OCI-LY7 (cell line): ENCODE data around the gene OTOP3.
"Not testable (repeated sequence)": the region's sequence is repeated elsewhere in the genome, so short reads cannot be mapped to it uniquely, and the experiment has no call there.

ENCODE experiments used
- EZH2phosphoT487 ChIP-seq: fragments of 200-600 bp; sonication (generic); IDR thresholded peaks from 2 replicates; pipeline ENCODE4 v1.6.1; 2018; ENCODE audit warnings: low read depth, borderline replicate concordance, mild to moderate bottlenecking, mixed run types, antibody characterized with exemption, low read length, moderate library complexity, mixed read lengths
- TF ChIP-seq, protein P1 (sequence below): fragments of 200-600 bp; sonication (generic); conservative IDR thresholded peaks from 2 replicates; pipeline ENCODE4 v1.5.1; 2014; ENCODE audit warnings: mild to moderate bottlenecking, antibody characterized with exemption, low read length, moderate library complexity, mixed read lengths

DNA sequence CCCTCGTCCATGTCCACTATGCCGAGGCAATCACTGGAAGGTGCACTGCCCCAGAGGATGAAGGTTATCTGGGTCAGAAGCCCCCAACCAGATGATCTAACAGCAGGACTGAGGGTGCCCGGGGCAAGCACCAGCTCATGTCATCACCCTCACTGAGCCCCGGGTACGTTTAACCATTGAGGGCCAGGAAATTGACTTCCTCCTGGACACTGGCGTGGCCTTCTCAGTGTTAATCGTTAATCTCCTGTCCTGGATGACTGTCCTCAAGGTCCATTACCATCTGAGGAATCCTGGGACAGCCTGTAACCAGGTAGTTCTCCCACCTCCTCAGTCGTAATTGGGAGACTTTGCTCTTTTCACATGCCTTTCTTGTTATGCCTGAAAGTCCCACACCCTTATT, 24.3 kb upstream of the OTOP3 start:
- TF ChIP-seq EZH2phosphoT487: not testable (repeated sequence)
- TF ChIP-seq, protein P1, sequence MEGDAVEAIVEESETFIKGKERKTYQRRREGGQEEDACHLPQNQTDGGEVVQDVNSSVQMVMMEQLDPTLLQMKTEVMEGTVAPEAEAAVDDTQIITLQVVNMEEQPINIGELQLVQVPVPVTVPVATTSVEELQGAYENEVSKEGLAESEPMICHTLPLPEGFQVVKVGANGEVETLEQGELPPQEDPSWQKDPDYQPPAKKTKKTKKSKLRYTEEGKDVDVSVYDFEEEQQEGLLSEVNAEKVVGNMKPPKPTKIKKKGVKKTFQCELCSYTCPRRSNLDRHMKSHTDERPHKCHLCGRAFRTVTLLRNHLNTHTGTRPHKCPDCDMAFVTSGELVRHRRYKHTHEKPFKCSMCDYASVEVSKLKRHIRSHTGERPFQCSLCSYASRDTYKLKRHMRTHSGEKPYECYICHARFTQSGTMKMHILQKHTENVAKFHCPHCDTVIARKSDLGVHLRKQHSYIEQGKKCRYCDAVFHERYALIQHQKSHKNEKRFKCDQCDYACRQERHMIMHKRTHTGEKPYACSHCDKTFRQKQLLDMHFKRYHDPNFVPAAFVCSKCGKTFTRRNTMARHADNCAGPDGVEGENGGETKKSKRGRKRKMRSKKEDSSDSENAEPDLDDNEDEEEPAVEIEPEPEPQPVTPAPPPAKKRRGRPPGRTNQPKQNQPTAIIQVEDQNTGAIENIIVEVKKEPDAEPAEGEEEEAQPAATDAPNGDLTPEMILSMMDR: not testable (repeated sequence)
